Stomach (tissue), 4 donors: ENCODE data around the gene PREPL.

Experiments
- CTCF ChIP-seq, 7 experiments: fragments of 450-650 bp in 4 of 7; fragments of 200-600 bp in 3 of 7; sonication (generic) in 3 of 7; IDR thresholded peaks; one replicate each; pipeline ENCODE4 v1.5.1; 2016 to 2019; ENCODE audit warnings: antibody characterized with exemption in 7 of 7, control low read depth in 2 of 7, mild to moderate bottlenecking in 1 of 7
- POLR2AphosphoS5 ChIP-seq, 3 donors: sonication (generic); formaldehyde crosslinking; IDR thresholded peaks; one replicate each; pipeline ENCODE4 v1.6.1; 2016; ENCODE audit warnings: antibody characterized with exemption in 3 of 3

- TF ChIP-seq CTCF (IDR thresholded peaks at IDR 0.05) = no peak
- no peak for TF ChIP-seq POLR2AphosphoS5 (IDR thresholded peaks at IDR 0.05)
These were observed 80.4 kb downstream of the PREPL start for GRCh38 chr2:44280869-44281268.
